H1 (cell line): Measurements from ENCODE around the gene AAK1. TPM values are rescaled to one million over a fixed set of nuclear protein-coding genes. Genes with fewer than 3 reads are reported as not detected.

Experiments used
- CTCF ChIA-PET: fragments of 300-600 bp; sonication (Branson Sonifier 250); formaldehyde crosslinking; loops from one replicate; lab custom pipeline; 2021; ENCODE audit not compliant: partially characterized antibody; lab: Charles Lee
- POLR2A ChIA-PET: fragments of 300-600 bp; sonication (Branson Sonifier 250); formaldehyde crosslinking; loops from one replicate; lab custom pipeline; 2021; ENCODE audit warnings: inconsistent platforms; ENCODE audit not compliant: partially characterized antibody; lab: Charles Lee
- DNase-seq, 2 experiments: peaks; one replicate each; pipeline versions ENCODE4 v3.0.0 to v3.0.0-alpha.2; 2010 to 2022; ENCODE audit warnings: low spot score in 2 of 2, low read depth in 1 of 2, mixed read lengths in 1 of 2
- FAIRE-seq: peaks from 2 replicates; lab custom pipeline; 2011; peaks lifted over from hg19 to GRCh38; lab: Jason Lieb, UNC
- H2AFZ ChIP-seq: 2 replicates; pipeline ENCODE4 v1.8.1; 2012; ENCODE audit warnings: low read length, inconsistent platforms
- H2AK5ac ChIP-seq: 2 replicates; pipeline ENCODE4 v1.6.1; 2013; ENCODE audit warnings: low read depth, low read length
- H2BK120ac ChIP-seq: replicated peaks from 2 replicates; pipeline ENCODE3; 2013; ENCODE audit warnings: low read depth, low read length, inconsistent platforms
- H2BK12ac ChIP-seq: 2 replicates; pipeline ENCODE4 v1.6.1; 2013; ENCODE audit warnings: low read depth, low read length
- H2BK15ac ChIP-seq: 2 replicates; pipeline ENCODE4 v1.6.1; 2013; ENCODE audit warnings: low read length
- H2BK20ac ChIP-seq: 2 replicates; pipeline ENCODE4 v1.6.1; 2013; ENCODE audit warnings: low read length
- H2BK5ac ChIP-seq: 2 replicates; pipeline ENCODE4 v1.6.1; 2013; ENCODE audit warnings: low read depth, low read length
- H3K14ac ChIP-seq: 2 replicates; pipeline ENCODE4 v1.6.1; 2013; ENCODE audit warnings: inconsistent platforms; ENCODE audit not compliant: insufficient read length
- H3K18ac ChIP-seq: 2 replicates; pipeline ENCODE4 v1.6.1; 2013; ENCODE audit warnings: low read length; ENCODE audit errors: extremely low read depth
- H3K23ac ChIP-seq: 2 replicates; pipeline ENCODE4 v1.6.1; 2013; ENCODE audit warnings: inconsistent platforms; ENCODE audit not compliant: insufficient read length
- H3K23me2 ChIP-seq: 2 replicates; pipeline ENCODE4 v1.6.1; 2013; ENCODE audit warnings: low read depth, low read length
- H3K27ac ChIP-seq: 2 replicates; pipeline ENCODE4 v1.6.1; 2011; ENCODE audit warnings: low read depth, low read length, inconsistent platforms
- H3K27me3 ChIP-seq, 4 experiments: replicated peaks in 1 of 4; 1 replicate in 1 of 4; 2 replicates in 3 of 4; pipeline versions ENCODE4 v1.6.1 to v1.8.1; 2011 to 2013; ENCODE audit warnings: low read length in 3 of 4, mild to moderate bottlenecking in 3 of 4, inconsistent platforms in 2 of 4, mixed read lengths in 2 of 4, moderate library complexity in 1 of 4; ENCODE audit not compliant: control insufficient read depth in 3 of 4, insufficient read depth in 3 of 4; ENCODE audit errors: extremely low read depth in 1 of 4
- H3K36me3 ChIP-seq, 4 experiments: 2 replicates each; pipeline versions ENCODE4 v1.6.1 to v1.8.1; 2011 to 2013; ENCODE audit warnings: mild to moderate bottlenecking in 4 of 4, low read length in 3 of 4, moderate library complexity in 2 of 4, control low read depth in 1 of 4, inconsistent platforms in 1 of 4; ENCODE audit not compliant: insufficient read depth in 4 of 4, control insufficient read depth in 2 of 4
- H3K4ac ChIP-seq: replicated peaks from 2 replicates; pipeline ENCODE3; 2013; ENCODE audit warnings: low read length, low read depth, mixed read lengths, inconsistent platforms; ENCODE audit not compliant: insufficient read length
- H3K4me1 ChIP-seq, 4 experiments: replicated peaks in 1 of 4; 1 replicate in 1 of 4; 2 replicates in 3 of 4; pipeline versions ENCODE4 v1.6.1 to v1.8.1; 2011 to 2013; ENCODE audit warnings: low read length in 3 of 4, inconsistent platforms in 2 of 4, mixed read lengths in 1 of 4; ENCODE audit not compliant: insufficient read depth in 4 of 4, control insufficient read depth in 3 of 4
- H3K4me2 ChIP-seq, 2 experiments: 2 replicates each; pipeline versions ENCODE4 v1.6.1 to v1.8.1; 2011 to 2013; ENCODE audit warnings: low read depth in 2 of 2, low read length in 2 of 2, control low read depth in 1 of 2, inconsistent platforms in 1 of 2, mild to moderate bottlenecking in 1 of 2; ENCODE audit not compliant: insufficient read depth in 1 of 2
- H3K4me3 ChIP-seq, 4 experiments: fragments of 200-600, 300-600 bp in 1 of 4; sonication (generic), shearing (Covaris generic), sonication (Bioruptor Twin) in 1 of 4; 2 replicates each; pipeline versions ENCODE4 v1.5.1 to v1.8.1; 2011 to 2016; ENCODE audit warnings: low read length in 4 of 4, low read depth in 3 of 4, control low read depth in 2 of 4, inconsistent platforms in 2 of 4, mild to moderate bottlenecking in 2 of 4, mixed read lengths in 1 of 4, moderate library complexity in 1 of 4; ENCODE audit not compliant: insufficient read depth in 2 of 4; ENCODE audit errors: extremely low read depth in 1 of 4
- H3K56ac ChIP-seq: replicated peaks from 2 replicates; pipeline ENCODE3; 2013; ENCODE audit warnings: low read depth, mild to moderate bottlenecking, mixed read lengths, low read length, inconsistent platforms; ENCODE audit not compliant: insufficient read length
- H3K79me1 ChIP-seq: 2 replicates; pipeline ENCODE4 v1.6.1; 2013; ENCODE audit warnings: low read depth, low read length, control low read depth
- H3K79me2 ChIP-seq, 2 experiments: 2 replicates each; pipeline versions ENCODE4 v1.6.1 to v1.8.1; 2012 to 2013; ENCODE audit warnings: low read length in 2 of 2, mild to moderate bottlenecking in 2 of 2, inconsistent platforms in 1 of 2; ENCODE audit not compliant: insufficient read depth in 2 of 2, control insufficient read depth in 1 of 2
- H3K9ac ChIP-seq, 4 experiments: replicated peaks in 1 of 4; 1 replicate in 1 of 4; 2 replicates in 3 of 4; pipeline versions ENCODE4 v1.6.1 to v1.8.1; 2011 to 2013; ENCODE audit warnings: low read depth in 3 of 4, low read length in 3 of 4, control low read depth in 2 of 4, mild to moderate bottlenecking in 2 of 4, moderate library complexity in 2 of 4, inconsistent platforms in 1 of 4; ENCODE audit errors: extremely low read depth in 1 of 4
- H3K9me3 ChIP-seq, 2 experiments: 2 replicates each; pipeline versions ENCODE4 v1.6.1 to v1.8.1; 2012 to 2013; ENCODE audit warnings: mild to moderate bottlenecking in 2 of 2, moderate library complexity in 2 of 2, control low read depth in 1 of 2, inconsistent platforms in 1 of 2, low read depth in 1 of 2, low read length in 1 of 2, mixed read lengths in 1 of 2; ENCODE audit not compliant: insufficient read depth in 2 of 2
- H4K20me1 ChIP-seq, 2 experiments: replicated peaks in 1 of 2; 2 replicates each; pipeline versions ENCODE3 to v1.8.1; 2011 to 2013; ENCODE audit warnings: inconsistent platforms in 2 of 2, low read length in 2 of 2, mild to moderate bottlenecking in 1 of 2; ENCODE audit not compliant: insufficient read depth in 2 of 2, control insufficient read depth in 1 of 2
- H4K5ac ChIP-seq: 2 replicates; pipeline ENCODE4 v1.6.1; 2013; ENCODE audit warnings: low read length, low read depth, mixed read lengths, inconsistent platforms; ENCODE audit not compliant: insufficient read length
- H4K8ac ChIP-seq: 2 replicates; pipeline ENCODE4 v1.8.0; 2013; ENCODE audit warnings: mild to moderate bottlenecking, moderate library complexity, low read length, inconsistent platforms; ENCODE audit not compliant: insufficient read depth; ENCODE audit errors: extremely low read depth
- H4K91ac ChIP-seq: replicated peaks from 2 replicates; pipeline ENCODE3; 2013; ENCODE audit warnings: low read length, mixed read lengths, inconsistent platforms; ENCODE audit not compliant: insufficient read length
- BCL11A ChIP-seq, 2 experiments: IDR thresholded peaks; one replicate each; pipeline ENCODE4 v1.6.1; 2011; ENCODE audit warnings: low read depth in 2 of 2, low read length in 2 of 2, mild to moderate bottlenecking in 2 of 2
- CEBPB ChIP-seq: IDR thresholded peaks from 2 replicates; pipeline ENCODE4 v1.6.1; 2012; ENCODE audit warnings: low read depth, low read length
- WGBS, 2 experiments: shearing (Covaris generic) in 1 of 2; methylation state at CpG; one replicate each; pipeline versions ENCODE4 v1.1.6 to v1.1.7; 2013 to 2015; ENCODE audit warnings: low lambda C conversion rate in 2 of 2, mixed read lengths in 2 of 2, inconsistent platforms in 1 of 2, low coverage in 1 of 2, missing lambda C conversion rate in 1 of 2; ENCODE audit not compliant: insufficient replicate concordance in 2 of 2, insufficient coverage in 1 of 2, insufficient read length in 1 of 2; ENCODE audit errors: extremely low coverage in 1 of 2, missing lambda C conversion rate in 1 of 2; 5-methylcytosine and 5-hydroxymethylcytosine counted together
- polyA plus RNA-seq, 7 experiments: library from polyadenylated mRNA; depleted of rRNA in 3 of 7; stranded (reverse) in 5 of 7; unstranded in 2 of 7; fragments of >200 nt in 5 of 7; fragments of 200-250 nt in 2 of 7; gene quantifications; 1 replicate in 5 of 7; 2 replicates in 1 of 7; 4 replicates in 1 of 7; pipeline versions ENCODE4 v1.2.1 to v1.2.3, GENCODE V29; 2011 to 2013; ENCODE audit warnings: missing spikeins in 2 of 7, mixed read lengths in 2 of 7
- total RNA-seq: library from RNA; stranded (reverse); fragmentation: NEBNext Ultra II Directional; extraction: Animal tissue kit (Norgen Biotek cat#: 25700); gene quantifications from 2 replicates; pipeline ENCODE4 v1.2.1, GENCODE V29; 2021

Gene AAK1
- total and polyA plus RNA-seq, 2 of the 8 experiments (the other 6 are each of a cell fraction or from before 2014, with no cell fraction given): 10.0 to 40.5 TPM

- POLR2A ChIA-PET: interaction anchor here (1.1 kb wide), 1 partner anchor 9 kb away, joined by 3 read pairs; the partner anchor contains the start of gene AAK1
- no peaks in the 10 kb centered on the region for H3K27me3 ChIP-seq
- WGBS, 2 experiments: 91% methylated on average over 4 of the region's 4 CpGs; no CpG with 5 or more reads in 1 of the 2 experiments
These were observed 9.2 kb downstream of the AAK1 start for GRCh38 chr2:69634196-69634821.

More at GRCh38 chr2:69634196-69634821, 9.2 kb downstream of the AAK1 start:
- Histone ChIP-seq H4K5ac (no peak overlapping the region), H2BK15ac (no peak overlapping the region), H3K4me3 (no peak overlapping the region), H3K9ac (no peak overlapping the region), H2BK12ac (no peak overlapping the region), H3K9me3 (no peaks in the 10 kb centered on the region), H2AK5ac (no peak overlapping the region), H3K27ac (no peak overlapping the region), H3K23ac (no peak overlapping the region), H2AFZ (no peak overlapping the region), H3K18ac (no peak overlapping the region), H4K20me1 (peaks cover 1 to 2% of the 10 kb centered on the region in 2 experiments), H3K4ac (no peak overlapping the region), H3K23me2 (no peaks in the 10 kb centered on the region), H3K14ac (no peak overlapping the region), H3K4me2 (no peak overlapping the region), H3K79me1 (no peaks in the 10 kb centered on the region; the same call in 1 of the 2 replicates), H2BK20ac (no peak overlapping the region), H2BK5ac (no peak overlapping the region), H3K4me1 (peaks cover 0 to 14% (median 7%) of the 10 kb centered on the region in 4 experiments; a peak in 2 of 7 replicates), H2BK120ac (no peak overlapping the region), H4K8ac (no peak overlapping the region), H3K36me3 (no peaks in the 10 kb centered on the region), H4K91ac (no peak overlapping the region), H3K56ac (no peak overlapping the region), H3K79me2 (peaks cover 10 to 76% of the 10 kb centered on the region in 2 experiments; a peak in 3 of 4 replicates)
- FAIRE-seq: no peak
- CTCF ChIA-PET: interaction anchor here (0.6 to 1.6 kb wide), 3 partner anchors 29 to 70 kb away, joined by 3 to 4 read pairs (median 3); no protein-coding TSS in a partner anchor
- TF ChIP-seq BCL11A (IDR thresholded peaks at IDR 0.05; ENCODE audit: low read depth in 2 of 2, low read length in 2 of 2): no peak
- TF ChIP-seq CEBPB: peak; percentile 67
- no peak for DNase-seq
